Skin epidermis (tissue), 12 donors: ENCODE data around the gene CNPY1.
"Not testable (repeated sequence)": the region's sequence is repeated elsewhere in the genome, so short reads cannot be mapped to it uniquely, and the experiment has no call there.

Experiments used
- H3K27ac ChIP-seq, 21 experiments: fragments of 200-600 bp; sonication (generic) in 11 of 21; one replicate each; pipeline ENCODE4 v1.5.0; 2020; ENCODE audit warnings: mild to moderate bottlenecking in 3 of 21, inconsistent platforms in 2 of 21, moderate library complexity in 2 of 21
- H3K4me3 ChIP-seq, 7 experiments: fragments of 200-600 bp; sonication (generic) in 2 of 7; one replicate each; pipeline ENCODE4 v1.5.0; 2020; ENCODE audit warnings: inconsistent platforms in 2 of 7, mild to moderate bottlenecking in 2 of 7, moderate library complexity in 1 of 7

CNPY1 gene

GRCh38 chr7:155546449-155546848 is at the start of gene CNPY1:
Gene CNPY1 (minus strand): TSS chr7:155546559. CDS start chr7:155545929, 630 bp downstream.
- not testable (repeated sequence) for H3K4me3 ChIP-seq, H3K27ac ChIP-seq

GRCh38 chr7:155594961-155595366 is 48.6 kb upstream of the CNPY1 start:
- H3K27ac ChIP-seq: no peak overlapping the region
- H3K4me3 ChIP-seq: no peak overlapping the region

- Histone ChIP-seq H3K27ac (peak overlapping the region in 1 of 21 experiments; percentile 14), H3K4me3 (no peak overlapping the region)
Measured at GRCh38 chr7:155594163-155594732, 47.9 kb upstream of the CNPY1 start.

GRCh38 chr7:155593461-155594162 is 47.3 kb upstream of the CNPY1 start:
- no peak overlapping the region for H3K4me3 ChIP-seq
- peak overlapping the region in 1 of 21 experiments; percentile 14 for H3K27ac ChIP-seq

- Histone ChIP-seq H3K4me3 (no peak overlapping the region), H3K27ac (peak overlapping the region in 1 of 21 experiments; percentile 41)
Measured at GRCh38 chr7:155591055-155591775, 44.9 kb upstream of the CNPY1 start.

- H3K4me3 ChIP-seq: no peak overlapping the region
- no peak overlapping the region for H3K27ac ChIP-seq
Measured at GRCh38 chr7:155590215-155591018, 44.1 kb upstream of the CNPY1 start.

GRCh38 chr7:155589001-155589980 is 42.9 kb upstream of the CNPY1 start:
- Histone ChIP-seq H3K4me3 (no peak overlapping the region), H3K27ac (no peak overlapping the region)

GRCh38 chr7:155588468-155588998 is 42.2 kb upstream of the CNPY1 start:
- no peak overlapping the region for H3K27ac ChIP-seq
- H3K4me3 ChIP-seq: no peak overlapping the region

- no peak overlapping the region for H3K4me3 ChIP-seq
- no peak overlapping the region for H3K27ac ChIP-seq
Measured at GRCh38 chr7:155587486-155587885, 41.1 kb upstream of the CNPY1 start.

GRCh38 chr7:155586843-155587440 is 40.6 kb upstream of the CNPY1 start:
- no peak overlapping the region for H3K4me3 ChIP-seq
- H3K27ac ChIP-seq: no peak overlapping the region

GRCh38 chr7:155585951-155586350 is 39.6 kb upstream of the CNPY1 start:
- no peak overlapping the region for H3K4me3 ChIP-seq
- H3K27ac ChIP-seq: no peak overlapping the region

- no peak overlapping the region for H3K4me3 ChIP-seq
- no peak overlapping the region for H3K27ac ChIP-seq
Measured at GRCh38 chr7:155585532-155585895, 39.2 kb upstream of the CNPY1 start.

- no peak overlapping the region for H3K27ac ChIP-seq
- H3K4me3 ChIP-seq: no peak overlapping the region
Measured at GRCh38 chr7:155584763-155585531, 38.6 kb upstream of the CNPY1 start.

- H3K4me3 ChIP-seq: no peak overlapping the region
- H3K27ac ChIP-seq: no peak overlapping the region
Measured at GRCh38 chr7:155584261-155584660, 37.9 kb upstream of the CNPY1 start.

- no peak overlapping the region for H3K27ac ChIP-seq
Measured at GRCh38 chr7:155583636-155584035, 37.3 kb upstream of the CNPY1 start.

GRCh38 chr7:155581954-155582353 is 35.6 kb upstream of the CNPY1 start:
- Histone ChIP-seq H3K27ac (no peak overlapping the region), H3K4me3 (no peak overlapping the region)

More at GRCh38 chr7:155583636-155584035, 37.3 kb upstream of the CNPY1 start:
- H3K4me3 ChIP-seq: no peak overlapping the region

- Histone ChIP-seq H3K4me3 (no peak overlapping the region), H3K27ac (no peak overlapping the region)
Measured at GRCh38 chr7:155581107-155581830, 34.9 kb upstream of the CNPY1 start.
